HG03060 (cell line): Measurements from ENCODE around the gene JMJD7.

Experiments used
- ATAC-seq: cut with Tn5 transposase; IDR thresholded peaks from one replicate; pipeline ENCODE4 v1.9.1; 2021; ENCODE audit warnings: low read depth, moderate number of reproducible peaks; ENCODE audit not compliant: unreplicated experiment

Gene JMJD7

DNA sequence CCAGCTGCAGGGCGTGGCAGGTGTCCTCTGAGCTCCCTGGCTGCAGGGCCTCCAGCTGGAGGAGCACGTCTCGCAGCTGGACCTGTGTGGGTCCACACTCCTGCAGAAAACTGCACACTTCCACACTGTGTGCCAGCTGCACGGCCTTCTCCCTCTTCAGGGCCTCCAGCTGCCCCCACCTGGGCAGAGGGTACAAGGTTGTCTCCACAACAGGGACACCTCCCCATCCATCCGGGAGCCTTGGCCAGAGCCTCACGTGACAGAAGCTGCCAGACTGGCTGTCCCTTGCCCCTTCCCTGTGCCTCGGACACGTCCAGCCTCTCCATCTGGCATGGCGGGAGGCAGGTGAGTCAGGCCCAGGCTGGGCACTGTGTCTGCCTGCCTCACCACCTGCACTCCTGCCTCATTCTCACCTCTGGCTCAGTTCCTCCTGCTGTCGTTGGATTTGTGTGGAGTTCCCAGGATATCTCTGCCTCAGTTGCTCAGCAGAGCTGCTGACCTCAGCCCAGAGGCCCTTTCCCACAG, 51.5 kb downstream of the JMJD7 start:
- ATAC-seq = no peak

DNA sequence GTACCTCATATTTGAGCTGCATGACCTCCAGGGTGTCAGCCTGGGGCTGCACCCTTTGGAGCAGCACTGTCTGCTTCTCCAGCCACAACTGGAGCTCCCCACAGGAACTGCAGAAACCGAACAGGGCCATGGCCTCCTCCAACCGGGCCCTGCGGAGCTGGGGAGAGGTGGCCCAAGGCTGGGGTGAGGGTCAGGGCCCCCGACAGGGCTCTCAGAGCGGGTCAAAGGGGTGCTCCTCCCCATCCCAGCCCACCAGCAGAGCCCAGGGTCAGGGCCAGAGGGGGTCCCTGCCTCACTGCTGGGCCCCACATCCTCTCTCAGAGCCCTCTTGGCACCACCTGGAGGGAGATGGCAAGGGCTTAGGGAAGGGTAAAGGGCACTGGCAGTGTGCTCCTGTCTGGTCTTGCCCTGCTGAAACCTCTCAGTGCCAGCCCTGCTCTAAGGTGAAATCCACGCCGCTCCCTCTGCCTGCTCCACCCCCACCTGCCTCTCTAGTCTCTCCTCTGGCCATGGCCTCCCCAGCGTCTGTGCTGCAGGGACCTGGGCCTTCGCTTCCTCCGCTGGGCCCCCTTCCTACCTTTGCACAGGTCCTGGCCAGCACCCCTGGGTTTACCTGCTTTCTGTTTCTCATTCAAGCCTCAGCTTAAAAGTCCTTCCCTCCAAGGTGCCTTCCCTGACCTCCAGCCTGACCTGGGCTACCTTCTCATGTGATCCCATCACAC, 52.4 kb downstream of the JMJD7 start:
- ATAC-seq = no peak

DNA sequence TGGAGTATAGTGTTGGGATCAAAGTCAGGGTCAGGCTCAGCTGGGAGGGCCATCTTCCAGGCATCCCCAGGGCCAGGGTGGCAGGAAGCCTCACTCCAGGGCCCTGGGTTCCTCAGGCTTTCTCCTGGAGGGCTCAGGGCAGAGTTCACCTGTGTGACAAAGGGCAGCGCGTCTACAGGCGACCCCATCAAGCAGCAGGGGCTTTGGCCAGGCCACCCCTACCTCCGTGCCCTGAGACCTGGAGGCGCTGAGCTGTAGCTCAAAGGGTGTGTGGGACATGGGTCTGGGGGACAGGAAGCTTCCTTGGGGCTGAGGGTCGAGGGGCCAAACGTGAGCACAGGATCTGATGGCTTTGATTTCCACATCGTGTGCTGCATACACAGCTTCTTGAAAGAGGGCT, 53.2 kb downstream of the JMJD7 start:
- no peak for ATAC-seq

DNA sequence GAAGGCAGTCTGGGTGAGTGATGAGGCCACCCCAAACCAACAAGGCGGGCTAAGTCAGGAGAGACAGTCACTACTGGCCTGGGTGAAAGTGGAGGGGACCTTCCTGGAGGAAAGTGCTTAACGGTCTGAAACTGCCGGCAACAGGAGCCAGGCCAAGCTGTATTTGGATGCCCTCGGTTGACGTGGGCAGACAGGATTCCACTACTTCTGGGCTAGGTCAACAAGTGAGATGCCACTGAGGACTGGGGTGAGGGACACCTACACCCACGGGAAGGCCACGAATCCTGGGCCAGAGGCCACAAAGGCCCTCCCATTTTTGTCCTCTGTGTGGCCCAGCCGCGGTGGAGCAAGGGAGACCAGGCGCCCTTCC, 53.6 kb downstream of the JMJD7 start:
- no peak for ATAC-seq

DNA sequence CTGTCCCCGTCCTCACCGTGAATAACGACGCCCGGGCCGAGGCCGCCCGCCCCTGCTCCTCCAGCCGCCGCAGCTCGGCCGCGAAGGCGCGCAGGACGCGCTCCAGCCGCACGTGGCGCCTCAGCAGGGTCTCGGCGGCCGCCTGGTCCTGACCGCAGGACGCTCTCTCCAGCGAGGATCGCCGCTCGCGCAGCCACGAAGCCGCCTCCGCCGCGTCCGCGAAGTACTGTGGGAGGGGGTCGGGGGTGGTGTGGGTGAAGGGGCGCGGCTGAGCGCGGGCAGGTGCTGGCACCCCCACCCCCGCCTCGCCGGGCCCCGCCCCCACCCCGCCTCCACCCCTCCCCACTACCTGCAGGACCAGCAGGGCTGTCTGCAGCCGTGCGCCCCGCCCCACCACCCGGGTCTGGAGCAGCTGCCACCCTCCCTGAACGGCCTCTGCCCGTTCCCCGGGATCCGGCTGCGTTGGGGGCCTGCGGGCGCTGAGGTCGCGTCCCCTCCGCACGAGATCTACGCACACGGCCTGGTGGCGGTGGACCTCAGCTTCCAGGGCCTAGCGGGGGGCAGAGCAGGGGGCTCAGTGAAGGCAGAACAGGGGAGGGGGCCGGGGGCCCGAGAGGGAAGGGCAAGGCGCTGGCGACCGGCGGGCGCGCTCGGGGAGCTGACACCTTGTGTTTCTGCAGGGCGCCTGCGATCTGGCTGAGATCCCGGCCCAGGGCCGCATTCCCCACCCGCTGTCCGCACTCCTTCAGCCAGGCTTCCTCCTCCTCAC, 54.2 kb downstream of the JMJD7 start:
- no peak for ATAC-seq

DNA sequence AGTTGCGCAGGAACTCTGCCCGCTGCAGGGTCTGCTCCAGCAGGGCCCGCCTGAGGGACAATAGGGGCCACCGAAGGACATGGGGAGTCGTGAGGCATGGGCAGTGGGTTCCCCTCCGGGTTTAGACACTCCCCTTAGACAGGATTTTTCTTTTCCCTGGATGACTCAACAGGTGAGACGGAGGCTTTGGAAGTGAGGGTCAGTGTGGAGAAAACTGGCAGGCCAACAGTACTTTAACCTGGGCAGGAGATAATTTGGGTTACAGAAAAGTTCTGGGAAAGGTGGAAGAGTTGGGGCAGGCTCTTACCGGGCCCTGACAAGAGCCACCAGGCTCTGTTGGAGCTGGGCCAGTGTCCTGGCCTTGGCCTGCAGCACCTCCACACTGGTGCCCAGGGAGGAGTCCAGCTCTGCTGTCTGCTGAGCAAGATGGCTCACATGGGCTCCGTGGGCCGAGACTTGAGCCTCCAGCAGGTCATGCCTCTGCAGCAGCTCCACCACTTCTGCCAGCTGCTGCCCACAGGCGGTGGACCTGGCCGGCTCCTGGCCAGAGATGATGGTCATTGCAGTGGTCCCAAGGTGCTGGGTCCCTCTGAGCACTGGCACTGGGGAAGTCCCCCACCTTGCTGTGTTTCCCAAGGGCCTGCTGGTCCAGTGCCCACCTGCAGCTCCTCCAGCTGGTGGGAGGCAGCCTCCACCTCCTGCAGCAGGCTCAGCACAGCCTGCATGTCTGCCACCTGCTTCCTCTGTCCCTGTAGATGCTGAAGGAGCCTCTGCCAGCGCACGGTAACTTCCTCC, 55.0 kb downstream of the JMJD7 start:
- no peak for ATAC-seq

DNA sequence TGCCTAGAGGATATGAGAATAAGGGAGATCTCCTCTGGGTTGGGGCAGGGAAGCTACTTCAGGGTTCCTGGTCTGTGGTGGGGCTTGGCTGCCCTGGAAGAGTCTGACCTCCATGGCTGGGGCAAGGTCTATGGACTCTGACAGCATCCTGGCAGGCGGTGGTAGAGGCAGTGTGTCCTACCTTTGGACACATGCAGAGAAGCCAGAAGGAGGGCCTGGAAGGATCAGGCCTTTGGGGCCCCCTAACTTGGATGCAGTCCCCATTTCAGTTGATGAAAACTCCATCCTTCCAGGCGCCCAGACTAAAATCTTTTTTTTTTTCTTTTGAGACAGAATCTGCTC, 55.6 kb downstream of the JMJD7 start:
- no peak for ATAC-seq

DNA sequence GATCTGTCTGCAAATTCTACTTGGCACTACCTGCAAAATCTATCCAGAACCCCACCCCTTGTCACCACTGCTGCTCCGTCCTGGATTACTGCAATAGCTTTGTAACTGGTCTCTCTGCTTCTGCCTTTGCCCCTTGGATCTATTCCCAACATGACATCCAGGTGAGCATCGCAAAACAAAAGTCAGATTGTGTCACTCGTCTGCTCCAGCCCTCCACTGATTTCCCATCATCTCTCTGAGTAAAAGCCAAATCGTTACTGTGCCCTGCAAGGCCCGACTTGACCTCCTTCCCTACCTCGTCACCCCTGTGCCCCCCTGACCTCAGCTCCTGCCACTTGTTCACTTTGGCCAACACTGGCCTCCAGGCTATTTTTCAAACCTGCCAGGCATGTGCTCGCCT, 56.6 kb downstream of the JMJD7 start:
- ATAC-seq = no peak

DNA sequence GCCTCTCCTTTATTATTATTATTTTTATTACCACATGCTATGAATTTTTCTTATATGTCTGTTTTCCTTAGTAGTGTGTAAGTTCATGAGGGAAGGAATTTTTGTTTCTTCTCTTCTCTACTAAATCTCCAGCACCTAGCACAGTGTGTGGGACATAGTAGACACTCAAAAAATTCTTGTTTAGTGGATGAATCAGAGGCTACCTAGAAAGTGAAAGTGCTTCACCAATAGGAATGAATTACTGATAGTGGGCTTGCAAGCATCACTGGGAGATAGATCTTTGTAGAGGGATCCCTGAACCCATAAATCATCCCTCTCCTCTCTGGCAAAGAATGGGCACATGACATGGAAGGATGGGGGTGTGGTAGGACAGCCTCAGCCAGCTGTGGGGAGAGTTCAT, 57.4 kb downstream of the JMJD7 start:
- ATAC-seq = no peak

DNA sequence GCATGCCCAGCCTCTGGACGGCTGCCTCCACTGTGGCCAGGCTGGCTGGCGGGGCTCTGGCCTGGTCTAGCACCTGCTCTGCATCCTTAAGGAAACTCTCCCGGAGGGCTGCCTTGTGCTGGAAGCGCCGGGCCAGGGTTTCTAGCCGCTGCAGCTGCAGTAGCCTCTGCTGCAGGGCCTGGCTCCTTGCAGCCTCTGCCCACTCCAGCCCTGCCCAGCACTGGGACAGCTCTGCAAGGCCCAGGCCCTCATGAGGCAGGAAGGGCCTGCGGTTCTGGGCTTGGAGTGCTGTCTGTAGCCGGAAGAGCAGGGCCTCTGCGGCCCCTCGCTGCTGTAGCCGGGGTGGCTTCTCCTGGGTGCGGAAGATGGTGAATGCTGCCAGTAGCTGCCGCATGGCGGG, 57.9 kb downstream of the JMJD7 start:
- ATAC-seq = no peak

DNA sequence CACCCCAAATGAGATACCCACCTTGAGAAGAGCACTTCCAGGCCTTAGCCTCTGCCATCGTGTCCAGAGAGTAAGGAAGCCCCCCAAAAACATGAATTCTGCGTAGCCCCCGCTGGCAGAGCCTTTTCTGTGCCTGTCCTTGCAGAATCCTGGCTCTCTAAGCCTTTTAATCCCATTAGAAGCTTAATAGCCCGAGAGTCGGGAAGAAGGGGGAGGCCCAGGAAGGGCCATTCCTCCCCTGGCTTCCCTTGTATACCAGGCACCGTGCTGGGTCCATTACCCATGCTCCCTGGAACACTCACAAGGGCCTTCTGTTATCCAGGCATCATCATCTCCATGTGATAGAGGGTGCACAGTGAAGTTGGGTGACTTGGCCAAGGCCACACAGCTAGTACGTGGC, 58.8 kb downstream of the JMJD7 start:
- ATAC-seq = no peak

DNA sequence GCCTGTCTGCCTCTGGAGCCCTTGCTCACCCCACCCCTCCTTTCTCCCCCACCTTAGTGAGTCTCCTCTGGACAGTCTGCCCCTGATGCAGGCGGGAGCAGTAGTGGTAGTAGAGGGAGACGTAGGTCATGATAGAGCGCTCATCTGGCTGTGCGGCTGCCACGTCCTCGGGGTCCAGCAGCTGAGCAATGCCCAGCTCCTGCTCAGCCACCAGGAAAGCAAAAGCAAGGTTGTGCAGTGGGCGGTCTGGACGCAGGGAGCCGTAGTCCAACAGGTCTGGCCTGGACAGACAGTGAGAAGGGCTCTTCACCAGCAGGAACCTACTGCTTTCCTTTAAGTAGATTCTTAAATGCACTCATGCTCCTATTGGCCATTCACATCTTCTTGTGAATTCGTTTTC, 59.3 kb downstream of the JMJD7 start:
- ATAC-seq = no peak
